ENCODE data around the gene PRKCH. TPM values are rescaled to one million over a fixed set of nuclear protein-coding genes. Genes with fewer than 3 reads are reported as not detected.

The PRKCH gene
- total and polyA plus RNA-seq, 2 of the 13 experiments (the other 11 are each of a cell fraction or from before 2014, with no cell fraction given): 0.48 to 1.3 TPM

GRCh38 chr14:61491224-61491623 lies 169.8 kb downstream of the PRKCH start (continued):
- TF ChIP-seq AHDC1 (CRISPR knock-in tag; IDR thresholded peaks at IDR 0.05; ENCODE audit: borderline replicate concordance) (no peak), STAG1 (CRISPR knock-in tag; IDR thresholded peaks at IDR 0.05) (no peak), FOSL2 (CRISPR knock-in tag; IDR thresholded peaks at IDR 0.05) (peak; percentile 34; the same call in 1 of the 2 replicates), ZNF639 (CRISPR knock-in tag; conservative IDR thresholded peaks at IDR 0.05) (no peak), ZHX1 (CRISPR knock-in tag; IDR thresholded peaks at IDR 0.05; ENCODE audit: low read depth) (no peak), ZNF432 (CRISPR knock-in tag; IDR thresholded peaks at IDR 0.05; ENCODE audit: borderline replicate concordance) (no peak), GTF2F1 (IDR thresholded peaks at IDR 0.05; ENCODE audit: low read length) (no peak), RBM39 (IDR thresholded peaks at IDR 0.05; ENCODE audit: low read depth, low read length, poor library complexity, severe bottlenecking) (no peak), MTA3 (CRISPR knock-in tag; IDR thresholded peaks at IDR 0.05) (no peak), KIAA2018 (CRISPR knock-in tag; IDR thresholded peaks at IDR 0.05; ENCODE audit: borderline replicate concordance) (no peak), ZNF12 (CRISPR knock-in tag; IDR thresholded peaks at IDR 0.05) (peak; percentile 79; the same call in 1 of the 2 replicates), BHLHE40 (IDR thresholded peaks at IDR 0.05; ENCODE audit: low read length) (peak; percentile 35; the same call in 1 of the 2 replicates)
